Kidney glomerular epithelial cell (primary cell): ENCODE measurements around the gene SPIN2A.
A peak's percentile ranks its signal among the peaks of the same experiment; 100 is the strongest.
"Not testable (repeated sequence)": the region's sequence is repeated elsewhere in the genome, so short reads cannot be mapped to it uniquely, and the experiment has no call there.

Source experiments
- DNase-seq: peaks from one replicate; lab custom pipeline; 2025; lab: John Stamatoyannopoulos, UW

Gene SPIN2A

DNA sequence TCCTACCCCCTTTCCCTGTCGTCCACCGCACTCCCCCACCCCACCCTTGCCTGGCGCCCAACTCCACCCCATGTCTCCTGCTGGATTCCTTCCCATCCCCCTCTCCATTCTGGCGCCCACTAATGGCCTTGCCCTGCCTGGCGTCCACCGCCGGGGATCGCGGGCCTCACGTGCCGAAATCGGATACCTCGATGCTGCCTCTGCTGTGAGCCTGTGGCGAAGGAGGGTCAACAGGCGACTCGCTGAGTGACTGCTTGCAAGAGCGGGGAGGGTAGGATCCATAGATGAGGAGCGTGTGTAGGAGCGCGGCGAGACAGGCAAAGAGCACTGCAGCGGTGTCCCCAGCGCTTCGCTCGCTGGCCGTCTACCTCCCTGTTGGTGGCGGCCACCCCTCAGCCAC is at the start of gene SPIN2A:
SPIN2A (minus strand) TSS at position 325 of the 400 bp plus-strand sequence. CDS start 800 bp downstream, outside the sequence.
- DNase-seq = not testable (repeated sequence)

DNA sequence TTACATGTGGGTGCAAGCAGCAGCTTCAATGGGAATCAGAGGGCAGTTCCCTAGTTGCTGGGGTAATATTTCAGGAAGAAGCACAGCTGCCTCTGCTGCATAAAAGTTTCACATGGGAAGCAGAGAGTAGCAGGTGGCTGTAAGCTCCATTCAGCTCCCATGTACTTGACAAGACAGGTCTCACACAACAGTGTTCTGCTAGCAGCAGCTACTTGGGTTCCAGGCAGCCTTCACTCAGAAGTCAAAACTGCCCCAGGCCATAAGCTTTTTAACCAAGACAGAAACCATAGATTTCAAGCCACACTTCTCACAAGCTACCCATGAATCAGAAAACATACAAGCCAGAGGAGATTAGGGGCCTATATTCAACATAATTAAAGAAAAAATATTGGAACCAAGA is 41.4 kb upstream of the SPIN2A start:
- no peak for DNase-seq

DNA sequence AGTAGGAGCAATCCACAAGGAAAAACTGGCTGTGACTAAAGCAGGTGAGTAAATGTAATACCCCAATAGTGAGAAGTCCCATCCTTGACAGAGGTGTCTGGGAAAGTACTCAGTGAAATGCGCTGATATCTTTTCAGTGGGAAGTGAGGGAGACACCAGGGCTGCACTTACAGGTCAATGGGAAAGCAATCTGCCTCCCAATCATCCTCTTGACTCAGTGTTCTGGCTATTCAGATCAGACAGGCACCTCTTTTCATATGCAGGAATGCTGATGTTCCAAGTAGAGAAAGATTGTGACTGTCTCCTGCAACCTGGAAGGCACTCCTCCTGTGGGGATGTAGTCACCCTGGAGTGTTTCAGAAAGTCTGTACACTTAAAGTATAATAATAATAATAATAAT is 39.9 kb upstream of the SPIN2A start:
- no peak for DNase-seq

DNA sequence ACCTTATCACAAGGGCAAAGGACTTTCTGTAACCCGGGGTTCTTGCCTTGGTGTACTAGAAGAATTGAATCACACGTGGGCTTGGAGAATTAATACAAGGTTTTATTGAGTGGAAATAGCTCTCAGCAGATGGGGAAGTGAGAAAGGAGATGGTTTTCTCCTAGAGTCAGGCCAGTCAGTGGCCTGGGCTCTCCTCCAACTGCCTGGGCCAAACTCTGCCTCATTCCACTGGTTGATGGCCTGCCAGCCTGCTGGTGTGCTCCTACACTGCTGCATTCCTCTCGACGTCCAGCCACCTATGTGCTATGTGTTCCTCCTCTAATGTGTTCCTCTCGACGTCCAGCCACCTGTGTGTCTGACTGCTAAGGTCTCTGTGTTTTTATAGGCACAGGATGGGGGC is 35.3 kb upstream of the SPIN2A start:
- no peak for DNase-seq

DNA sequence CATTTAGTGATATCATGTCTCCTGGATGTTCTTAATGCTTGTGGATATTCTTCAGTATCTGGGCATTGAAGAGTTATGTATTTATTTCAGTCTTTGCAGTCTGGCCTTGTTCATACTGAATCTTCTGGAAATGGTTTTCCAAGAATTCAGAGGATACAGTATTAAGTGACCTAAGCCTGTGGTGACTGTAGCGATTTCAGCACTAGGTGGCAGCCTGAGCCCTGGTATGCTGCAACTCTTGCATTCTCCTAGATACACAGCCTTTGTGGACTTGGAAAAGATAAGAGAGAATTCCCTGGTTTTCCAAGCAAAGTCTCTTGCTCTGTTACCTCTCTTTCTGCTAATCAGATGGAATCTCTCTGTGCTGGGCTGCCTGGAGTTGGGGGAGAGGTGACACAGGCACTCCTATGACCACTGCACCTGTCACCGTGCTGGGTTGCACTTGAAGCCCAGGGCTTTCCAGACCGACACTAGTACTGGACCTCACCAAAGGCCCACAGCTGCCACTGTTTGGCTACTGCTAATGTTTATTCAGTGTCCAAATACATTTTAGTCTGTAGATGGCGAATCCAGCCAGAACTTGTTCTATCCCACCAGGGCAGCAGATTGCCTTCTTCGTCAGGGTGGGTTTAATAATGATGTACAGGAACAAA is 19.3 kb upstream of the SPIN2A start:
- no peak for DNase-seq

DNA sequence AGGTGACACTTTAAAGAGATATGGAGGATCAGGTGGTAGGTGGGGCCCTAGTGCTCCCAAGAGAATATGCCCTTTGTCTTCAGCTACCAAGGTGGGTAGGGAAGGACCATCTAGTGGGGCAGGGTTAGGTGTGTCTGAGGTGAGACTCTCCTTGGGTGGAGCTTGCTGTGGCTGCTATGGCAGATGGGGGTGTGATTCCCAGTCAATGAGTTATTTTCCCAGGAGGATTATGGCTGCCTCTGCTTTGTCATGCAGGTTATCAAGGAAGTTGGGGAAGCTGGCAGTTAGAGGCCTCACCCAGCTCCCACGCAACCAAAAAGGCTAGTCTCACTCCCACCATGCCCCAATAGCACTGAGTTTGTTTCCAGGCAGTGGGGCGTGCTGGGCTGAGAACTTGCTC is 18.0 kb upstream of the SPIN2A start:
- no peak for DNase-seq

DNA sequence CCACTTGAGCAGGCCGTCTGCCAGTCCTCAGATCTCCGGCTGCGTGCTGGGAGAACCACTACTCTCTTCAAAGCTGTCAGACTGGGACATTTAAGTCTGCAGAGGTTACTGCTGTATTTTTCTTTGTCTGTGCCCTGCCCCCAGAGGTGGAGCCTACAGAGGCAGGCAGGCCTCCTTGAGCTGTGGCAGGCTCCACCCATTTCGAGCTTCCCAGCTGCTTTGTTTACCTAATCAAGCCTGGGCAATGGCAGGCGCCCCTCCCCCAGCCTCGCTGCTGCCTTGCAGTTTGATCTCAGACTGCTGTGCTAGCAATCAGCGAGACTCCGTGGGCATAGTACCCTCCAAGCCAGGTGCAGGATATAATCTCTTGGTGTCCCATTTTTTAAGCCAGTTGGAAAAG is 15.0 kb upstream of the SPIN2A start:
- not testable (repeated sequence) for DNase-seq

DNA sequence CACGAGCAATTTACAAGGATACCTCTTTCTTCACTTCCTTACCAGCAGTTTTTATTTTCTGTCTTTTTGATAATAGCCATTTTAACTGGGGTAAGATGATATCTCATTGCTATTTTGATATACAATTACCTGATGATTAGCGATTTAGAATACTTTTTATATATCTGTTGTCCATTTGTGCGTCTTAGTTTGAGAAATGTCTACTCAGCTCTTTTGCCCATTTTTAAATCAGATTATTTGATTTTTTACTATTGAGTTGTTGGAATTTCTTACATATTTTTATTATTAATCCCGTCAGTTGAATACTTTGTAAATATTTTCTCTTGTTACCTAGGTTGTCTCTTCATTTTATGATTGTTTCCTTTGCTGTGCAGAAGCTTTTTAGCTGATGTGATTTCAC is 1.5 kb upstream of the SPIN2A start:
- no peak for DNase-seq

DNA sequence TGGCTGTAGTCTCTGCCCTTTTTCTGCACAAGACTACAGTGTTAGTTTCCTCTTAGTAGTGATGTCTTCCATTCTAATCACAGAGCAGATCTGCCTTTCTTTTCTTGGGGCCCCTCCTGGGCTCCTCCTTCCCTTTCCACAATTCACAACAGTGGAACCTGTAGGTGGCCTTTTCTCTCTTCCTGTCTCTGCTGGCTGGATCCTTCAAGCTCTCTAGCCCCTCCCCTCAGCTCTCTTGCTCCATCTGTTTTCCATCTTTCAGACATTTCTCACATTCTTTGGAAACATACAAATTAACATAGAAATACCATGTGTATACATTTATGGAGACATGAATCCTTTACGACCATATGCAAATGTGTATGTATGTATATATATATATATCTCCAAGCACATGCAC is 304 bp upstream of the SPIN2A start:
- peak; percentile 1 for DNase-seq

DNA sequence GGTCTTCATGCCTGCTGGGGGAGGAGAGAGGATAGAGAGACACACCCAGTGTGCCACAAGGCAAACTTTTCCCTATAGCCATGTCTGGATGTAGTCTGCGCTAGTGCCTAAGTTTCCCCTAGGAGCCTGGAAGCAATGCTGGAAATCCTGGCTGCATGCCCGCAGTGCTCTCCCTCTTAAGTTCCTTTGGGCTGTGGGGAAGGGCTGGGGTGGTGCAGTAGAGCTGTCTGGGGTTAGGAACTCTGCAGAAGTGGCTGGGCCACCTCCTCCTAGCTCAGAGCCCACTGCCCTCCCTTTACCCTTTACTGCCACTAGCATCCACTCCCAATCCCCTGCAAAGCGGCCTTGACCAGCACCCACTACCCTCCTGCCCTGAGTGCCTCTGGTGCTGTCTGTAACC is 608 bp downstream of the SPIN2A start:
- DNase-seq = not testable (repeated sequence)

DNA sequence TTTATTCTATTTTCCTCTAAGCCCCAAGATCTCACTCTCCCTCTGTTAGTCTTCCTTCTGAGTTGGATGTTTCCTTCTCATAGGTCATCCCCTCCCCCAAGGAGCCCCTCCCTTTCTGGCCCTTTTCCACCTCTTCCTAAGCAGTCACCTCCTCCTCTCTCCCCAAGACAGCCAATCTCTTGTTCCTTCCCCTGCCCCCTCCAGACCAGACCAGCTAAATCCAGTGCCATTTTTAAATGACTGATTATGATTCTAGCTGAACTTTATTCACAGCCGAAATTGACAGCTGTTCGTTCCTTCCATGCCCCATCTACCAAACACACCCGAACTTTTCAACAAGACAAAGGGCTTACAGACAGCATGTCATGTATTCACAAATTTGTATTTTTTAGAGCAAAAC is 1.9 kb downstream of the SPIN2A start:
- no peak for DNase-seq

DNA sequence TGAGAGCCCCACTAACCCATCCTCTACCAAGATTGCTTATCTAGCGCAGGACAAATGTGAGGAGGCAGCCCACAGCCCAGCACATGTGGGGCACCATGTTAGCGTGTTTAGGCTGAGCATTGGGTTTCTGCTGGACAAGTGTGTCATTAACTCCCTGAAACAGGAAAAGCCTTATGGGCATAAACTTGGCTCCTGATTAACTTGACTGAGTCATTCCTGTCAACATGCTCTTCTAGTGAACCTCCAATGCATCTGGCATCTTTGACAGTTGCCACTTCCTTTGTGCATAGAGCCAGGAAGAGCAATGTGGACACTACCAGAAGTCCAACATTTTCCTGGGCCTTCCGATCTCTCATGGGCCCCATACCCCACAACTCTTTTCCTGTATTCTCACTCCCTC is 2.5 kb downstream of the SPIN2A start:
- no peak for DNase-seq

DNA sequence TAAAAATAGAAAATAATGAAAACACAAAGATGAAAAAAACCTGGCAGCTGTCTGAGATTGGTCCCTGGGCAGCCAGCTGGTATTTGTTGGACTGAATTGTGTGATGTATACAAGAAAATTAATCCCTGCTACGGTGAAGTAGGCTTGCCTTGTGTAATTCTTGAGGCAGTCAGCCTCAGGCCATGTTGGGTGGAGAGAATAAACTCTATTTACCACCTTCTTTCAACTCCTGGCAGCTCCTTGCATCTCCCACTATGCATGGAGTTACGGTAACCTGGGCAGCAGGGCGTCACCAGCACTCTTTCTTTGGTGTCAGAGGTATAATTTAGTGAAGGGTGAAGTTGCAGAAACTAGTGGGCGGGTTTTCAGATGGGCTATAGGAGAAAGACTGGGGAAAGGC is 3.5 kb downstream of the SPIN2A start:
- no peak for DNase-seq

DNA sequence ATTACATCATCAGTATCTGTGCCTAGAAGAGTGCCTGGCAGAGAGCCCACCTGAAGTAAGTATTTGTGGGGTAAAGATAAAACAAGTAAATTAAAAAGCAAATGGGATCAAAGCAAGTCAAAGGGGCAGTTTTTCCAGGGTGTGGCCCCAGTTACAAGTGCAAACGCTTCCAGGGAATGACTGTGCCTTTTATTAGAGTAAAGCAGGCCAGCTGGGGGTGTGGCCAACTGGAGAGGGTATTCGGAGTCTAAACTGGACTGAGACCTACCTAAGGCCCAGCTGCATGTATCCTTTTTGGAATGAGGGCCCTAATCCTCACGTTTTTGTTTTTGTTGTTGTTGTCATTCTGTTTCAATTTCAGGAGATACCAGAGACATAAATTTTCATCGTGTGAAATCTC is 3.9 kb downstream of the SPIN2A start:
- DNase-seq = not testable (repeated sequence)

DNA sequence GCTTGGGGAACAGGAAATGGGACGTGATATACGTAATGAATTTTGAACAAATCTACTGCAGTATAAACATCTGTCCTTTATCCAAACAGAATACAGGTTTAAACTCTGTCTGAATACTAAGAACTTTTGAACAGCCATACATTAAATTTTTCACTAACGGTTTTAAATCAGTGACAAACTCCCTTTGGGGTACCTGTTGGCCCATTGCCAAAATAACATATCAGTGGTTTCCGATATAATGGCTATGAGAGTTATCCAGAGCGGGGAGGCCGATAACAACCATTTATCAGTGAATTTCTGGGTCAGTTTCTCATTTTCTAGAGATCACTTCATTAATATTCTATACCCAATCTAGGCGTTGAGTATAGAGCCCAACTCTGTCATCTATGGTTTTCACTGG is 5.2 kb downstream of the SPIN2A start:
- no peak for DNase-seq

DNA sequence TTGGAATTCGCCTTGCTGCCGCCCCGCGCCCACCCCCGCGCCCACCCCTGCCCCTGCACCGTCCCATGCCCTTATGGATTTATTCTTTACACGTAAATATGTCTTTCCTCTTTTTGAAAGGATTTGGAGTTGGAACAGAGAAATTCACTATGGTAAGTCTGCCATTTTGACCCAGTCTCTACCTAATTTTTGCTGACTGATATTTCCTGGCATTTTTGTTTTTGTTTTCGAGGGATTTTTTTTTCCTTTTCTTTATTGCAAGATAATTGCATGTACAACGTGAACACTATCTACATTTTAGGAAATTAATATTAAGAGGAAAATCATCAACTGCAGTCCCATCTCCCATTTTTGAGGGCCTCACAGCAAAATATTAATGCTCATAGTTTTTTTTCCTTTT is 15.4 kb downstream of the SPIN2A start:
- no peak for DNase-seq

DNA sequence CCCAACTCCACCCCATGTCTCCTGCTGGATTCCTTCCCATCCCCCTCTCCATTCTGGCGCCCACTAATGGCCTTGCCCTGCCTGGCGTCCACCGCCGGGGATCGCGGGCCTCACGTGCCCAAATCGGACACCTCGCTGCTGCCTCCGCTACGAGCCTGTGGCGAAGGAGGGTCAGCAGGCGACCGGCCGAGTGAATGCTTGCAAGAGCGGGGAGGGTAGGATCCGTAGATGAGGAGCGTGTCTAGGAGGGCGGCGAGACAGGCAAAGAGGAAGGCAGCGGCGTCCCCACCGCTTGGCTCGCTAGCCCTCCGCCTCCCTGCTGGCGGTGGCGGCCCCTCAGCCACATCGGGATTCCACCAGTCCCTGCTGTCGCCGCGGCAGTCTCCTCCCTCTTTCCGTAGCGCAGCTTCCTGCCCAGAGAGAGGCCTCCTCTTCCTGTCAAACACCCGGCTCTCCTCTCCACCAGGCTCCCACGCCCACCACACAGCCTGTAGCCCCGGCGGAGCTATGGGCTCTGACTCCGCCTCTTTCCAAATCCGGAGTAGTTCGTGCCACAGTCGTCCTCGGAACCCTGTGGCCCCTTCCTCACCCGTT is 15.9 kb downstream of the SPIN2A start, which contains the start of gene SPIN2B:
SPIN2B (minus strand) TSS at position 387 of the 594 bp plus-strand sequence.
- DNase-seq = peak; percentile 70

DNA sequence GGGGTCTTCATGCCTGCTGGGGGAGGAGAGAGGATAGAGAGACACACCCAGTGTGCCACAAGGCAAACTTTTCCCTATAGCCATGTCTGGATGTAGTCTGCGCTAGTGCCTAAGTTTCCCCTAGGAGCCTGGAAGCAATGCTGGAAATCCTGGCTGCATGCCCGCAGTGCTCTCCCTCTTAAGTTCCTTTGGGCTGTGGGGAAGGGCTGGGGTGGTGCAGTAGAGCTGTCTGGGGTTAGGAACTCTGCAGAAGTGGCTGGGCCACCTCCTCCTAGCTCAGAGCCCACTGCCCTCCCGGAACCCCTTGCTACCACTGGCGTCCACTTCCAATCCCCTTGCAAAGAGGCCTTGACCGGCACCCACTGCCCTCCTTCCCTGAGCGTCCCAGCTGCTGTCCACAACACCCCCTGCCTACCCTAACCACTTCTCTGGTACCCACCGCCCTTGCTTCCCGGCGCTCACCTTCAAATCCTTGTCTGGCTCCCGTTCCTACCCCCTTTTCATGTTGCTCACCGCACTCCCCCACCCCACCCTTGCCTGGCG is 16.5 kb downstream of the SPIN2A start:
- DNase-seq = not testable (repeated sequence)

DNA sequence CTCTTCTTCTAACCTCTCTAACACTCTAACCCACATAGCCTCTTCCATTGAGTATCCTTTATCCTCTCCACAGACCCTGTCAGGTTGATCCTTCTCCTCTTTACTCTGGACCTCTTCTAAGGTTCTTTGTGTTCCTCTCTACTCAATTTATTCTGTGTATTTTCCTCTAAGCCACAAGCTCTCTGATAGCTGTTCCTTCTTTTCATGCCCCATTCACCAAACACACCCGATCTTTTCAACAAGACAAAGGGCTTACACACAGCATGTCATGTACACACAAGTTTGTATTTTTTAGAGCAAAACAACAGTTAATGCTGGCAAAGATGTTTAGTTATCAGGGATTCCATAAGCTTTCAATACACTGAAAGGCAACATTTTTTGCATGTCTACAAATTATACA is 17.8 kb downstream of the SPIN2A start:
- DNase-seq = no peak

DNA sequence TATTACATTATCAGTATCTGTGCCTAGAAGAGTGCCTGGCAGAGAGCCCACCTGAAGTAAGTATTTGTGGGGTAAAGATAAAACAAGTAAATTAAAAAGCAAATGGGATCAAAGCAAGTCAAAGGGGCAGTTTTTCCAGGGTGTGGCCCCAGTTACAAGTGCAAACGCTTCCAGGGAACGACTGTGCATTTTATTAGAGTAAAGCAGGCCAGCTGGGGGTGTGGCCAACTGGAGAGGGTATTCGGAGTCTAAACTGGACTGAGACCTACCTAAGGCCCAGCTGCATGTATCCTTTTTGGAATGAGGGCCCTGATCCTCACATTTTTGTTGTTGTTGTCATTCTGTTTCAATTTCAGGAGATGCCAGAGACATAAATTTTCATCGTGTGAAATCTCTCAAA is 19.6 kb downstream of the SPIN2A start:
- not testable (repeated sequence) for DNase-seq

DNA sequence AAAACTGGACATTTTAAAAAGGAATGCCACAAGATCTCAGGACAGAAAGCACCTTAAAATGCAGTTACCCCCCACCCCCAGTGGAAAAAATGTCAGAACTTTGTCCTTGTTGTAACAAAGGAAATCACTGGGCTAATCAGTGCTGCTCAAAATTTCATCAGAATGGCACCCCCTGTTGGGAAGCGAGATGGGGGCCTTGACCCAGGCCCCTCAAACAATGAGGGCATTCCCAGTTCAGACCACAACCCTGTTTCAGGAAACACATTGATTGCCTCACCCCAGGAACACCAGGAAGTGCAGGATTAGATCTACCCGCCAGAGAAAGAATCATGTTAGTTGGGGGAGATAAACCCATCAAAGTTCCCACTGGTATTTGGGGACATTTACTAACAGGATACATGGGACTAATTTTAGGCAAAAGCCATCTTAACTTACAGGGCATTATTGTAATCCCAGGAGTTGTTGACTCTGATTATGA is 32.2 kb downstream of the SPIN2A start:
- no peak for DNase-seq

DNA sequence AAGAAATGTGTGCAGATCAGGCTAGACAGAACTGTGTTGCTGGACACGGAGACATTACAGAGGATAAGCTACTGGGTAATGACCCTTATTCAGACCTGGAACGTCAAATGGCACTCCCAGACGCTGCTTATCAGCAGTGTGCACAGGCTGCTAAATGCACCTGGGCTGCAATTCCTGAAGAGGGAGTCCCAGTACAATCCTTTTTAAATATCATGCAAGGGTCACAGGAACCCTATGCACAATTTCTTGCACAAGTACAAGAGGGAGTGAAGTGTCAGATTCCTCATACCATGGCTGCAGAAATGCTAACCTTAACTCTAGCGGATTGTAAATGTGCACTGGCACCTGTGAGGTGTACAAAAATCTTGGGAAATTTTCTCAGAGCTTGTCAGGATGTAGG is 32.8 kb downstream of the SPIN2A start:
- DNase-seq = no peak

DNA sequence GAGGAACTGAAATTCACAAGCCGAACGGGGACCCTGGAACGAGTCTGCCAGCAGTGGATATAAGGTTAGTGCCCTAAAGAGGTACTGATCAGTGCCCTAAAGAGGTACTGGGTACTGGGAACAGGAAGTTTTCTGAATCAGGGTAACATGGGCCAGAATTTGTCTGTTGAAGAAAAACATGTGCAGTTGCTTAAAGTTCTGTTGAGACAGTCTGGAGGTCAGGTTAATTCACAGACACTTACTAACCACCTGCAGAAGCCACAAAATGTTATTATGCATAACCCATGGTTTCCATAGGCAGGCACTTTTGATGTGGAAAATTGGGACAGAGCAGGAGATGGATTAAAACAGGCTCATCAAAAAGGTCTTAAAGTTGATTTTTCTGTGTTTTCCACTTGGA is 33.7 kb downstream of the SPIN2A start:
- no peak for DNase-seq

DNA sequence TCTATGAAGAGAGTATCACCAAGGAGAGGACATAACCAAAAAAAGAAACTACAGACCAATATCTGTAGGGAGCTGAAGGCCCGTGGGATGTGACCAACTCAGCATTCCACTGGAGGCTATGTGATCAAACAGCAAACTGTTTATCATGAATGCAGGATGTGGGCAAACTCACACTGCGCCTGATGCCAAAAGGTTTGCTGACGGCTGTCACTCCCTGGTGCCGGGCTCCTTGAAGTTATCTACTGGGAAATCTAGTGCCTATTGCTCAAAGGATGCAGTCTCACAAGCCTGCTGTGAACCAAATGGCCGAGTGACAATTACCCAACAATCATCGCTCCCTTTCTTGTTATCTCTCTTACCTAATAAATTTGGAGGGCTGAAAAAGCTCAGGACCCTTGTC is 34.3 kb downstream of the SPIN2A start:
- DNase-seq = not testable (repeated sequence)
